SKM-1 treated with dmso at 0.1 percent for 144 hours (cell line): ENCODE data around the gene GRAMD1B.
"Not testable (repeated sequence)": the region's sequence is repeated elsewhere in the genome, so short reads cannot be mapped to it uniquely, and the experiment has no call there.

Experiments
- DNase-seq: peaks from one replicate; lab custom pipeline; 2025; ENCODE audit not compliant: unreplicated experiment; lab: John Stamatoyannopoulos, UW

Gene GRAMD1B

GRCh38 chr11:123505546-123506299, 75.7 kb downstream of the GRAMD1B start:
- DNase-seq: no peak

GRCh38 chr11:123507043-123507442, 77.0 kb downstream of the GRAMD1B start:
- DNase-seq: no peak

GRCh38 chr11:123509737-123510578, 79.9 kb downstream of the GRAMD1B start:
- no peak for DNase-seq

GRCh38 chr11:123510579-123510905, 80.5 kb downstream of the GRAMD1B start:
- no peak for DNase-seq

- peak; percentile 87 for DNase-seq
These were observed 81.2 kb downstream of the GRAMD1B start for GRCh38 chr11:123511037-123511870.

- not testable (repeated sequence) for DNase-seq
These were observed 83.2 kb downstream of the GRAMD1B start for GRCh38 chr11:123513309-123513708.

- DNase-seq: no peak
These were observed 86.2 kb downstream of the GRAMD1B start for GRCh38 chr11:123516238-123516637.

GRCh38 chr11:123517559-123518364, 87.7 kb downstream of the GRAMD1B start:
- DNase-seq: no peak

- DNase-seq: no peak
These were observed 88.5 kb downstream of the GRAMD1B start for GRCh38 chr11:123518496-123519054.

- DNase-seq: no peak
These were observed 89.2 kb downstream of the GRAMD1B start for GRCh38 chr11:123519055-123519796.

- DNase-seq: no peak
These were observed 89.7 kb downstream of the GRAMD1B start for GRCh38 chr11:123519797-123520193.

GRCh38 chr11:123520476-123520875, 90.4 kb downstream of the GRAMD1B start:
- DNase-seq: not testable (repeated sequence)

- no peak for DNase-seq
These were observed 90.9 kb downstream of the GRAMD1B start for GRCh38 chr11:123521001-123521400.

GRCh38 chr11:123521930-123522329, 91.9 kb downstream of the GRAMD1B start:
- no peak for DNase-seq

- DNase-seq: no peak
These were observed 93.5 kb downstream of the GRAMD1B start for GRCh38 chr11:123523539-123523938.

GRCh38 chr11:123525097-123525496, 95.0 kb downstream of the GRAMD1B start:
- no peak for DNase-seq

GRCh38 chr11:123525511-123525918, 95.4 kb downstream of the GRAMD1B start:
- no peak for DNase-seq

- no peak for DNase-seq
These were observed 96.1 kb downstream of the GRAMD1B start for GRCh38 chr11:123526027-123526805.

- no peak for DNase-seq
These were observed 96.8 kb downstream of the GRAMD1B start for GRCh38 chr11:123526918-123527317.
